IPS-15b (cell line): Measurements from ENCODE around the gene RAB40B.
"Not testable (repeated sequence)": the region's sequence is repeated elsewhere in the genome, so short reads cannot be mapped to it uniquely, and the experiment has no call there.

Source experiments
- H3K27me3 ChIP-seq: one replicate; pipeline ENCODE4 v1.6.1; 2013; ENCODE audit warnings: low read length; ENCODE audit not compliant: control insufficient read depth, insufficient read depth
- H3K36me3 ChIP-seq: one replicate; pipeline ENCODE4 v1.6.1; 2013; ENCODE audit warnings: low read length; ENCODE audit not compliant: control insufficient read depth, insufficient read depth
- H3K4me1 ChIP-seq: one replicate; pipeline ENCODE4 v1.6.1; 2013; ENCODE audit warnings: mild to moderate bottlenecking, low read length; ENCODE audit not compliant: control insufficient read depth, insufficient read depth
- H3K4me3 ChIP-seq: one replicate; pipeline ENCODE4 v1.5.1; 2013; ENCODE audit warnings: low read depth, low read length
- H3K9ac ChIP-seq: one replicate; pipeline ENCODE4 v1.6.1; 2013; ENCODE audit warnings: low read depth, mild to moderate bottlenecking, low read length
- H3K9me3 ChIP-seq: one replicate; pipeline ENCODE4 v1.6.1; 2013; ENCODE audit warnings: mild to moderate bottlenecking, low read length; ENCODE audit not compliant: control insufficient read depth, insufficient read depth

Gene RAB40B

DNA sequence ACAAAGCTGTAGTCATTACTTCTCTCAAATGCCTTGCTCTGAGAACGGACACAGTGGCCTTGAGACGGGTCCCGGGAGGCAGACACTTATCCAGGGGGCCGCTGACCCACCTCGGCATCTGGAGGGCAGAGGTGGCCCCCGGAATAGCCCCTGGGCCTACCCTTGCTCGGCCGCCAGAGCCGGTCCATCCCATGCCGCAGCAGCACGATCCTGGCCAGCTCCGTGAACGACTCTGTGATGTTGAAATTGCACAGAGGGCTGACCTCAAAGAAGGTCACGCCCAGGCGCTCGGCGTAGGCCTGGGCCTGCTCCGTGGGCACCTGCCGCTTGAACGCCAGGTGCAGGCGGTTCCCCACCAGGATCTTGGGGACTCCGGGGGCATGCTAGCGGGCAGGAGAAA is 40.2 kb downstream of the RAB40B start:
- Histone ChIP-seq H3K27me3 (no peaks in the 10 kb centered on the region), H3K4me1 (no peaks in the 10 kb centered on the region), H3K9ac (no peak overlapping the region), H3K36me3 (no peaks in the 10 kb centered on the region), H3K4me3 (no peak overlapping the region), H3K9me3 (no peaks in the 10 kb centered on the region)

DNA sequence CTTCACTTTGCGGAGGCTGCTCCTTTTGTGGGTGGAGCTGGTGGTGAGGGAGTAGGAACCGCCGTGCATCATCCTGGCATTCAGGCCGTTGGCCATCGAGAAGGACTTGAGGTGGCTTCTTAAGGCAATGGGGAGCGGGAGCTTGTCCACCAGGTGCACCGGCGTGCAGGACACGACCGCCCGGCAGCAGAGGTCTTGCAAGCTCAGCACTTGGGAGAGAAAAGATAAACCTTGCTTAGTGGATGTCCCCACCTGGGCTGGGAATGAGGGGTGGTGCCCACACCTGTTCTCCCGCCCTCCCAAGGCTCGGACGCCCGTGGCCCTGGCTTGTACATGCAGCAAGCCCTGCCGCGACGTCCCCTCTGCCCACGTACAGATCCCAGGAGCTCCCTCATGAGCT is 40.6 kb downstream of the RAB40B start:
- H3K9me3 ChIP-seq, result no peaks in the 10 kb centered on the region
- H3K27me3 ChIP-seq, result no peaks in the 10 kb centered on the region
- no peak overlapping the region for H3K4me3 ChIP-seq
- H3K36me3 ChIP-seq, result no peaks in the 10 kb centered on the region
- H3K4me1 ChIP-seq, result no peaks in the 10 kb centered on the region
- H3K9ac ChIP-seq, result no peak overlapping the region

DNA sequence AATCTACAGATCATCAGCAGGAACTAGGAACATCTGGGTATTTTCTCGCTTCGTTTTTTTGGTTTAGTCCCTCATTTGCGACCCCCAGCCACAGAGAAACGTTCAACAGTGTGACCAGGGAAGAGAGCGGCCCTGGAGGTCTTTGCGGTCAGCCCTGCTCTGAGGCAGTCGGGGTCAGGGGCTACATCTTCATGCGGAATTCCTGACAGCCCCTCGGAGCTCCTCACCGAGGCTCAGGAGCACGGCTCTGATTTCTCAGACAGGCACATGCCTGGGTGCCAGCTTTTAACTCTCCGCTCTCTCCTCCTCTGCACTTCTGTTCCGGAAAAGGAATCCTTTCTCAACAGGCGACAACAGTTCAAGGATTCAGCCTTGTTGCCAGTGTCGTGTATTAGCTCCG is 42.2 kb downstream of the RAB40B start:
- Histone ChIP-seq H3K4me1 (no peaks in the 10 kb centered on the region), H3K36me3 (no peaks in the 10 kb centered on the region), H3K4me3 (no peak overlapping the region), H3K9me3 (no peaks in the 10 kb centered on the region), H3K9ac (no peak overlapping the region), H3K27me3 (no peaks in the 10 kb centered on the region)

DNA sequence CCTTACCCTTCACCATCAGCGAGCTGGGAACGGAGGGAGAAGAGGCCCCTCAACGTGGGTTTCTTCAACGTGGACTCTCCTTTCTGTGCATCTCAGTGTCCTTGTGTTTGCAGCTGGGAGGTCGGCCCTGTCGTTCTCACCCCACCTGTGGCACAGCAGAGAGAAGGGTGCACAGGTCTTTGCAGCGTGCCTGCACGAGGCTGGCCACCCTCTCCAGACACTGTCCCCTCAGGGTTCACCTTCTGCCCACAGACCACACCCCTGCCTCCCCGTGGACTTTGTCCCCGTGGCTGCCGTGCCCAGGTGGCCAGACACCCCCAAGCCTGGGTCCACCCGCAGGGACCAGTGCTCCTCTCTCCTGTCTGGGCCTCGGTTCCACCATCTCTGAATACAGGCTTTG is 43.0 kb downstream of the RAB40B start:
- Histone ChIP-seq H3K27me3 (no peaks in the 10 kb centered on the region), H3K4me3 (no peak overlapping the region), H3K9ac (no peak overlapping the region), H3K36me3 (no peaks in the 10 kb centered on the region), H3K9me3 (no peaks in the 10 kb centered on the region), H3K4me1 (no peaks in the 10 kb centered on the region)

DNA sequence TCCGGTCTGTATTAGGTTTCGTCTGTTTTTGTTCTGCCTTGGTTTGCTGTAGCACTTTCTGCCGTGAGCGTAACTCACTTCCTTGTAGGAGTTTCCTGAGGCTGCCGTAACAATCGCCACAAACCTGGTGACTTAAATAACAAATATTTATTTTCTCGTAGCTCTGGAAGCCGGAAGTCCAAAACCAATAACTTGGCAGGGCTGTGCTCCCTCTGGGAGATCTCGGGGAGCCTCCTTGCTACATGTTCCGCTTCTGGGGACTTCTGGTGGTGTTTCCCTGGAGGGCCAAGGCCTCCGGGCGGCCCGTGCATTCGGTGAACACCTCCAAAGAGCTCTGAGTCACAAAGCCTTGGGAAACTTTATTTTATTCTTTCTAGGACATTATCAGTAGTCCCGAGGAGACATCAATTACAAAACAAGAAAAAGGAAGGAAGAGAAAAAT is 43.4 kb downstream of the RAB40B start:
- H3K4me3 ChIP-seq, result no peak overlapping the region
- no peaks in the 10 kb centered on the region for H3K9me3 ChIP-seq
- no peaks in the 10 kb centered on the region for H3K27me3 ChIP-seq
- no peak overlapping the region for H3K9ac ChIP-seq
- no peaks in the 10 kb centered on the region for H3K36me3 ChIP-seq
- H3K4me1 ChIP-seq, result no peaks in the 10 kb centered on the region

DNA sequence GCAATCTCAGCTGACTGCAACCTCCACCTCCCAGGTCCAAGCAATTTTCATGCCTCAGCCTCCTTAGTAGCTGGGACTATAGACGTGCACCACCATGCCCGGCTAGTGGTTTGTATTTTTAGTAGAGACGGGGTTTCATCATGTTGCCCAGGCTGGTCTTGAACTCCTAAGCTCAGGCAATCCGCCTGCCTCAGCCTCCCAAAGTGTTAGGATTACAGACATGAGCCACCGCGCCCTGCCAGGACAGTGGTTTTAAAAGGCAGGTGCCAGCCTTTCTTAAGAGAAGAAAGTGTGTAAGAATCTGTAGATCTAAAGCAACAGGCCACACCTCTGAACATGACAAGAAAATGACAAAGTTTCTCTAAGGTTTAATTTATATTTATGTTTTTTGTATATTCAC is 43.9 kb downstream of the RAB40B start:
- not testable (repeated sequence) for H3K4me3 ChIP-seq

DNA sequence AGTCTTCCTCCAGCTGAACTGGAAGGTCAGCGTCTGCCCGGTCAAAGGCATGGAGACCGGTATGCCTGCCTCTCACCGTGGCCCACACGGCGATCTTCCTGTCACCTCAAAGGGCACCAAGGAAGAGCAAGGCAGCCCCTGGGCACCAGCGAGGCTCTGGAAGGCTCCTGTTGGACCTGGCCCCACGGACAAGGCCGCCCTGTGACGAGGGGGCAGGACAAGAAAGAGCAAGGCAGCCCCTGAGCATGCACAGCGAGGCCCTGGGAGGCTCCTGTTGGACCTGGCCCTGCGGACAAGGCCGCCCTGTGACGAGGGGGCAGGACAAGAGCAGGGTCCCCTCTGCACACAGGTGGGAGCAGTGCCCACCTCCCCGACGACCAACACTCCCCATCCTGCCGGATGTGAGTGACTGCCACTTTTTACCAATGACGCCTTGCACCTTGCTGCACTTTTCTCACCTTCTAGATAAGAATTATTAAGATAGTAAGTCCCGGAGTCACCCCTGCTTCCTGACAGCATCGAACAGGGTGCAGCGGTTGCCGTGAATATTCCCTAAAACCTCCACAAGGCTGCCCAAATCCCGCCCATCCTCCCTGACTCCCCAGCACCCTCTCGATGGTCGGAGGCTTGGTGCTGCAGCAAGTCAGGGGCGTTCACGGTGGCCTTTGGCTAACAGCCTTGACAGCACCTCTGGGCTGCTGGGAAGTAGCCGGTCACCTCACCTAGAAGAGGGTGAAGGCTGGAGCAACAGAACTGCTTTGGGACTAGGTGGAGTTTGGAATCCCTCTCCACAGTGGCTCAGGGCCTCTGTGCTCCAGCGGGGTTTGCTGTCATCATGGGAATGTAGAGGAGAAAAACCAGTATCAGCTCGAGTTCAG is 44.6 kb downstream of the RAB40B start:
- Histone ChIP-seq H3K27me3 (no peaks in the 10 kb centered on the region), H3K4me1 (no peaks in the 10 kb centered on the region), H3K9me3 (no peaks in the 10 kb centered on the region), H3K4me3 (no peak overlapping the region), H3K36me3 (no peaks in the 10 kb centered on the region), H3K9ac (no peak overlapping the region)

More for the DNA sequence above, 43.9 kb downstream of the RAB40B start:
- not testable (repeated sequence) for H3K36me3 ChIP-seq, H3K9me3 ChIP-seq, H3K9ac ChIP-seq, H3K4me1 ChIP-seq, H3K27me3 ChIP-seq

DNA sequence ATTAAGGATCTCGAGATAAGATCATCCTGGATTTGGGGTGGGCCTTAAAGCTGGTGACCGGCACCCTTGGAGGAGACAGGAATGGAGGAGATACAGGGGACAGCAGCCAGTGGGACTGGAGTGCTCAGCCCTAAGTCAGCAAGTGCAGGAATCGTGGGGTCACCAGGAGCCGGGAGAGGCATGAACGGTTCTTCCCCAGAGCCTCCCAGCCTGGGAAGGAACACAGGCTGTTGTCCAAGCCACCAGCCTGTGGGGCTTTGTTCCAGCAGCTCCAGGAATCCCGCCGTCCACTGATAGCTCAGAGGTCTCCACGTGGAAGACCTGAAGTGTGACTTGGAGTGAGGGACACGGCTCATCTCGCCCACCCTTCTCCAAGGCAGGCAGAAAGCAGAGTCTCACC is 47.8 kb downstream of the RAB40B start:
- H3K27me3 ChIP-seq, result no peaks in the 10 kb centered on the region
- H3K36me3 ChIP-seq, result no peaks in the 10 kb centered on the region
- H3K4me1 ChIP-seq, result no peaks in the 10 kb centered on the region
- H3K4me3 ChIP-seq, result no peak overlapping the region
- no peak overlapping the region for H3K9ac ChIP-seq
- no peaks in the 10 kb centered on the region for H3K9me3 ChIP-seq

DNA sequence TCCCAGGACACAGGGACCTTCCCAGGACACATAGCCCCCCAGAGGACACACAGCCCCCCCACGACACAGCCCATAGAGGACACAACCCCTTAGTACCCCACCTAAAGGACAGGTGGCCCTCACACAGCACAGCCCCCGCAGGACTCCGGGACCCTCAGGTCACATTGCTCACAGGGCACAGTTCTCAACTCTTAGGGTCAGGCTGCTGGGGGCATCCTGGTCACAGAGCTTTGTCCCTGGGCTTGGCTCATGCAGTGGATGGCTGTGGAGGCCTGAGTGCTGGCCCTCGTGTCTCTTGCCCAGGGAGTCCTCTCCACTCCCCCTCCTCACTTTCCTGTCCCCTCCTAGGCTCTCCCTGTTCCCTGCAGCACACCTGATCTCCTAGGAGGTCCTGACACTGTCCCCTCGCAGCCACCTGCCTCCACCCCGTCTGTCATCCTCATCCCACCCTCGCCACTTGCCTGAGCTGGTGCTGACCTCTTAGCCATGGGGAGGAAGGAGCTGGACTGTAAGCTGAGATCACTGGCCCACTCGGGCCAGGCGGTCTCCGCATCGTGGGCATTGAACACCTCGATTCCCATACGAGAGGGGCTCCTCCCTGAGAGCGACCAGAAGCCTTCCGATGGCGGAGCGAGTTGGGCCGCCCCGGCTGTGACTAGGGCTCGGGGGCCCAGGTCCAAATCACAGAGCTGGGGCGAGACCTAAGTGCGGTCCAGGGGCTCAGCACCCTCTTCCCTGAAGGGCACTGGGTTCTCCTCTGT is 48.8 kb downstream of the RAB40B start:
- no peaks in the 10 kb centered on the region for H3K4me1 ChIP-seq
- H3K4me3 ChIP-seq, result no peak overlapping the region
- no peaks in the 10 kb centered on the region for H3K9me3 ChIP-seq
- no peaks in the 10 kb centered on the region for H3K36me3 ChIP-seq
- H3K27me3 ChIP-seq, result no peaks in the 10 kb centered on the region
- no peak overlapping the region for H3K9ac ChIP-seq

DNA sequence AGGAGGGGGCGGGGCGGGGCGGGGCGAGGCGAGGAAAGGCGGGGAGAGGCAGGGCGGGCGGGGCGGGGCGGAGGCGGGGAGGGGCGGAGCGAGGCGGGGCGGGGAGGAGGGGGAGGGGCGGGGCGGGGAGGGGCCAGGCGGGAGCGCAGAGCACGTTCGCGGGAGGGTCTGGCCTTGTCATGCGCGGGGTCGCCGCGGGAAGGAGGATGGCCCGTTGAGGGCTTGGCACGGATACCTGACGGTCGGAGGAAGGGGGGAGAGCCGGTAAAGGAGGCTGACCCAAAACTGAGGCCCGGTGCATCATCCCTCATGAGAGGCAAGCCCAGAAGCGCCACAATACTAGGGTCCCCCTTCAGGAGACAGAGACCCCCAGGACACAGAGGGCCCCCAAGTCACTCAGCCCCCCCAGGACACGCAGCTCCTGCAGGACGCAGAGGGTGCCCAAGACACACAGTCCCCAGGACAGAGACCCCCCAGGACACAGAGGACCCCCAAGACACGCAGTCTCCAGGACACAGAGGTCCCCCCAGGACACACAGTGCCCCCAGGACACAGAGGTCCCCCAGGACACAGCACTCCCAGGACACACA is 49.7 kb downstream of the RAB40B start:
- Histone ChIP-seq H3K36me3 (no peaks in the 10 kb centered on the region), H3K9me3 (no peaks in the 10 kb centered on the region), H3K27me3 (no peaks in the 10 kb centered on the region), H3K4me3 (peak overlapping the region; percentile 58), H3K4me1 (no peaks in the 10 kb centered on the region), H3K9ac (peak overlapping the region; percentile 54)

DNA sequence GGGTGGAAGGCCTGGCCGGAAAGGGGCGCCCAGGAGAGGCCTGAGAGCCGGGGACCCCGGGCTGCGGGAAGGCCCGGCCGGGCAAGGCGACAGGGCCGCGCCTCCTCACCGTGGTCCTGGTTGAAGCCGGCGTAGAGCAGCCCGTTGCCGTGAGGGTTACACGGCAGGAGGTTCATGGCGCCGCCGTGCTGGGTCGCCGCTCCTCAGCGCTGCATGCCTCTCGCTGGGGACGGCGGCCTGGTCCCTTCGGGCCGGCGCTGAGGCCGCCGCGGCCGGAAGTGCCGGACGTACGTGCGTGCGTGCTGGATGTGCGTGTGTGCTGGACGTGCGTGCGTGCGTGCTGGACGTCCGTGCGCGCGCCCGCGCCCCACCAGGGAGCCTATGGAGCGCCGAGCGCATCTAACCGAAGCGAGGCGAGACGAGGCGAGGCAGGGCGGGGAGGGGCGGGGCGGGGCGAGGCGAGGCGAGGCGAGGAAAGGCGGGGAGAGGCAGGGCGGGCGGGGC is 50.3 kb downstream of the RAB40B start, which contains the start of gene WDR45B:
Gene WDR45B (minus strand): TSS at position 280 of the 504 bp plus-strand sequence. CDS start 104 bp downstream, at position 176.
- H3K27me3 ChIP-seq, result no peaks in the 10 kb centered on the region
- H3K9ac ChIP-seq, result peak within 1 kb of the TSS; percentile 85
- no peaks in the 10 kb centered on the region for H3K36me3 ChIP-seq
- no peaks in the 10 kb centered on the region for H3K9me3 ChIP-seq
- peak within 1 kb of the TSS; percentile 78 for H3K4me3 ChIP-seq
- no peaks in the 10 kb centered on the region for H3K4me1 ChIP-seq
